ENCODE data around the gene NUP88. TPM values are rescaled to one million over a fixed set of nuclear protein-coding genes. Genes with fewer than 3 reads are reported as not detected.

NUP88 gene
- total RNA-seq, 6 donors from 2014 or later = 40.4 to 91.4 (median 49.8) TPM

DNA sequence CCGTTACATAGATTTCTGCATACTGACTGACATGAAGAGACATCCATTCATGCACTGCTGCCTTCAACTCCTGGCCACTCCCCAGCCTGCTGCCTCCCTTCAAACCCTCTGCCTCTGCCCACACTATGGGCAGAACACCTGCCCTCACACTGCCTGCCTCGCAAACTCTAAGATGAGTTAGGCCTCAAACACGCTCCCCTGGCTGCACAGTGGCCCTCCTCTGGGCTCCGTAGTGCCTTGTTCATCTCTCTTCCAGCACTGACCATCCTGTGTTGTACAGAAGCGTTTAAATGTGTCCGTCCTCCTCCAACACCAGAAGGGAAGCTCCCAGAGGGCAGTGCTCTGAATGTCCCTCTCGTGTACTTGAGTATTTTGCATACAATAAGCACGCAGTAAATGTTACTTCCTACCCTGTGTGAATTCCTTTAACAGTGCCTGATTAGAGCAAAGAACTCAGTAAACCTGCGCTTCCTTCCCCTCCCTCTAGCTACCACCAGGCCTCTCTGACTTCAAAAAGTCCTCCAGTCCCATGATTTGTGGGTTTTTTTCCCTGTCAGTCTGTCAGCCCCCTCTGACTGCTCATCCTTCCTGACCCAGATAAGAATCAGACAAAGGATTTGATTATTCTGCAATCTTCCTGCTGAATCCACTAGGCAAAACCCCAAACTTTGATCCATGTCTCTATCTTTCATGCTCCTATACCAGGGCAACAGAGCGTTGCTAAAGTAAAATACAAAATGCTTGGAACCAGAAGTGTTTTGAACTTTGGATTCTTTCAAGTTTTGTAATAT is 45.5 kb upstream of the NUP88 start:
- Histone ChIP-seq H3K9me3 (no peaks in the 10 kb centered on the region), H3K27me3 (no peaks in the 10 kb centered on the region), H3K27ac (no peak overlapping the region), H3K4me1 (peaks cover 17 to 31% (median 21%) of the 10 kb centered on the region in 4 donors), H3K4me3 (no peak overlapping the region), H3K36me3 (peaks cover 0 to 26% (median 11%) of the 10 kb centered on the region in 4 donors)
- WGBS, 2 donors = 82 to 90% methylated on average over 10 of the region's 10 CpGs
- ATAC-seq (ENCODE audit: low FRiP score in 2 of 2) (no peak), DNase-seq (no peak)
- TF ChIP-seq POLR2A (IDR thresholded peaks at IDR 0.05) (no peak), POLR2AphosphoS5 (IDR thresholded peaks at IDR 0.05) (no peak), EP300 (IDR thresholded peaks at IDR 0.05) (no peak)
- TF ChIP-seq, protein P1, sequence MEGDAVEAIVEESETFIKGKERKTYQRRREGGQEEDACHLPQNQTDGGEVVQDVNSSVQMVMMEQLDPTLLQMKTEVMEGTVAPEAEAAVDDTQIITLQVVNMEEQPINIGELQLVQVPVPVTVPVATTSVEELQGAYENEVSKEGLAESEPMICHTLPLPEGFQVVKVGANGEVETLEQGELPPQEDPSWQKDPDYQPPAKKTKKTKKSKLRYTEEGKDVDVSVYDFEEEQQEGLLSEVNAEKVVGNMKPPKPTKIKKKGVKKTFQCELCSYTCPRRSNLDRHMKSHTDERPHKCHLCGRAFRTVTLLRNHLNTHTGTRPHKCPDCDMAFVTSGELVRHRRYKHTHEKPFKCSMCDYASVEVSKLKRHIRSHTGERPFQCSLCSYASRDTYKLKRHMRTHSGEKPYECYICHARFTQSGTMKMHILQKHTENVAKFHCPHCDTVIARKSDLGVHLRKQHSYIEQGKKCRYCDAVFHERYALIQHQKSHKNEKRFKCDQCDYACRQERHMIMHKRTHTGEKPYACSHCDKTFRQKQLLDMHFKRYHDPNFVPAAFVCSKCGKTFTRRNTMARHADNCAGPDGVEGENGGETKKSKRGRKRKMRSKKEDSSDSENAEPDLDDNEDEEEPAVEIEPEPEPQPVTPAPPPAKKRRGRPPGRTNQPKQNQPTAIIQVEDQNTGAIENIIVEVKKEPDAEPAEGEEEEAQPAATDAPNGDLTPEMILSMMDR (IDR thresholded peaks at IDR 0.05) = no peak

DNA sequence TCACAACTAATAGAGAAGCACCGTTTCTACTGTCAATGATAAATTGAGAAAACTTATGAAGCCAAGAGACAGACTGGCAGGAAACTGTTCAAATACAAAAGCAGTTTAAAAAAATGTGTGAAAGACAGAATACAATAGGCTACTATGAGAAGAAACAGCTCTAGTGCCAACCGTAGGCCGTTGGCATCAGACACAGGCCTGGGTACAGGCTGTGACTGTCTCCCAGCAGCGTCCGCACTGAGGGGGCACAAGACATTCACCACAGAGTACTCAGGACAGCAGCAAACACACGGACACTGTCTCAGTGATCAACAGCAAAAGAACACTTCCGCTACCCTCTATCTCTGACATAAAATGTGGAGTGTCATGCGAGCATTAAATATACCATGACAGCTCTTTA is 27.3 kb upstream of the NUP88 start:
- Histone ChIP-seq H3K27me3 (no peaks in the 10 kb centered on the region), H3K9me3 (no peaks in the 10 kb centered on the region), H3K27ac (no peak overlapping the region), H3K4me3 (no peak overlapping the region), H3K36me3 (peaks cover 21 to 84% (median 38%) of the 10 kb centered on the region in 4 donors), H3K4me1 (no peaks in the 10 kb centered on the region)
- DNase-seq (no peak), ATAC-seq (ENCODE audit: low FRiP score in 2 of 2) (no peak)
- TF ChIP-seq, protein P1 (IDR thresholded peaks at IDR 0.05) = no peak
- TF ChIP-seq POLR2A (IDR thresholded peaks at IDR 0.05) (no peak), EP300 (IDR thresholded peaks at IDR 0.05) (no peak), POLR2AphosphoS5 (IDR thresholded peaks at IDR 0.05) (no peak)
- WGBS, 2 donors = 87 to 90% methylated on average over 8 of the region's 8 CpGs

DNA sequence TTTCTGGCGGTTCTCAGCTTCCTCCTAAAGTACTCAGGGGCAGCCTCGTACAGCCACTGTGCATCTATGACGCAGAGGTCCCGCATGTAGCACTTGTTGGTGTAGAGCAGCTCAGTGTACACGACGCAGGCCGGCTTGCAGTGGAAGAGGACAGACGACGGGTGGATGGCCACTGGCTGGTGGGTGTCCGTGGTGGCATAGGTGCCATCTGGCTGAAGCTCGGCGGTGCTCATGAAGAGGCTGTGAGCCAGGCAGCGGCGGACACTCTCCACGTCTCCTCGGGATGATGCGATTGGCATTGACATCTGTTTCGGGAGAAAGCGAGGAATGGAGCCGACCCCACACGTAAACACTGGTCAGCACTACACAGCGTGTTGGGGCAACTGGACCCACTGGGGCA is 24.7 kb upstream of the NUP88 start:
- DNase-seq (no peak), ATAC-seq (ENCODE audit: low FRiP score in 2 of 2) (no peak)
- no peak overlapping the region for H3K27ac ChIP-seq
- H3K36me3 ChIP-seq = peaks cover 15 to 62% (median 24%) of the 10 kb centered on the region in 4 donors
- H3K4me3 ChIP-seq = no peak overlapping the region
- peaks cover 5 to 7% (median 6%) of the 10 kb centered on the region in 4 donors for H3K4me1 ChIP-seq
- TF ChIP-seq EP300 (IDR thresholded peaks at IDR 0.05) (no peak), POLR2A (IDR thresholded peaks at IDR 0.05) (no peak), POLR2AphosphoS5 (IDR thresholded peaks at IDR 0.05) (no peak)
- TF ChIP-seq, protein P1 (IDR thresholded peaks at IDR 0.05) = no peak
- no peaks in the 10 kb centered on the region for H3K27me3 ChIP-seq
- WGBS, 2 donors = 90 to 94% methylated on average over 21 to 22 of the region's 22 CpGs
- H3K9me3 ChIP-seq = no peaks in the 10 kb centered on the region

DNA sequence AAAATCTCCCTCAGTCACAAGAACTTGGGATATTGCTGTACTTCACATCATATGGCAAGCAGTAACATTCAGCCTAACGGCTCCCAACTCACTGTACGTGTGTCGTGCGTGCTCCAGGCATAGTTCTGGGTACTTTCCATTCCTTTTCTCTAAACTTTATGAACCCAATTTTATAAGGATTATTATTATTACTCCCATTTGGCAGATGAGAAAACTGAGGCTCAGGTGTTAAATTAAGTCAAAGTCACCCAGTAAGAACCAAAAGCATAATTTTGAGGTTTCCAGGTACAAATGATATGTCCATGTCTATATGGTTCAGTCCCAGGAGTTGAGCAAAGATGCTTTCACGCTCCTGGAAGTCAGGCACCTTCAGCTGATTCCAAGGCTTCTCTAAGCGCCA is 24.3 kb upstream of the NUP88 start:
- 95 to 97% methylated on average over 5 to 6 of the region's 6 CpGs for WGBS, 2 donors
- H3K4me3 ChIP-seq = no peak overlapping the region
- peaks cover 5 to 7% (median 6%) of the 10 kb centered on the region in 4 donors for H3K4me1 ChIP-seq
- H3K9me3 ChIP-seq = no peaks in the 10 kb centered on the region
- TF ChIP-seq POLR2AphosphoS5 (IDR thresholded peaks at IDR 0.05) (no peak), POLR2A (IDR thresholded peaks at IDR 0.05) (no peak), EP300 (IDR thresholded peaks at IDR 0.05) (no peak)
- TF ChIP-seq, protein P1 (IDR thresholded peaks at IDR 0.05) = no peak
- no peak for DNase-seq
- no peak for ATAC-seq (ENCODE audit: low FRiP score in 2 of 2)
- peaks cover 11 to 57% (median 23%) of the 10 kb centered on the region in 4 donors for H3K36me3 ChIP-seq
- no peaks in the 10 kb centered on the region for H3K27me3 ChIP-seq
- no peak overlapping the region for H3K27ac ChIP-seq

DNA sequence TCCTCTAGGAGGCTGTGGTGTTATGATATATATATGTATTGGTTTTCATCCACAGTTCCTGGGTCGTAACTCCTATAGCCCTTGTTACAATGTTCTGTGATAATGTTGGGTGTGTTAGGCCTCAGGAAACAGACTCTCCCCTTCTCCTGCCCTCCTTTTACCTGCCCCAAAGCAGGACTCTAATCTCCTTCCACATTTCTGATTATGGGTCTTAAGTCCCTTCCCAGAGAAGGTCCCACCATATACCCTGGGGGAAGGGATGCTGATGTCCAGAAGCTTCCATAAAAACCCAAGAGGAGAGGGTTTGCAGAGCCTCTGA is 19.9 kb upstream of the NUP88 start:
- Histone ChIP-seq H3K27ac (peak overlapping the region; percentile 68 to 92 (median 78)), H3K27me3 (no peaks in the 10 kb centered on the region), H3K9me3 (no peaks in the 10 kb centered on the region), H3K4me3 (peak overlapping the region in 3 of 4 donors; percentile 79 to 92 (median 88)), H3K4me1 (peaks cover 12 to 23% (median 17%) of the 10 kb centered on the region in 4 donors), H3K36me3 (peaks cover 10 to 46% (median 19%) of the 10 kb centered on the region in 4 donors)
- no peak for TF ChIP-seq EP300 (IDR thresholded peaks at IDR 0.05)
- no peak for DNase-seq
- WGBS, 2 donors = 6 to 8% methylated on average over 1 of the region's 1 CpG
- no peak for ATAC-seq (ENCODE audit: low FRiP score in 2 of 2)

All from upper lobe of left lung (tissue), 6 donors.